ENCODE data around the gene DYRK3.
A peak's percentile ranks its signal among the peaks of the same experiment; 100 is the strongest.
"Not testable (repeated sequence)": the region's sequence is repeated elsewhere in the genome, so short reads cannot be mapped to it uniquely, and the experiment has no call there.

Gene DYRK3

DNA sequence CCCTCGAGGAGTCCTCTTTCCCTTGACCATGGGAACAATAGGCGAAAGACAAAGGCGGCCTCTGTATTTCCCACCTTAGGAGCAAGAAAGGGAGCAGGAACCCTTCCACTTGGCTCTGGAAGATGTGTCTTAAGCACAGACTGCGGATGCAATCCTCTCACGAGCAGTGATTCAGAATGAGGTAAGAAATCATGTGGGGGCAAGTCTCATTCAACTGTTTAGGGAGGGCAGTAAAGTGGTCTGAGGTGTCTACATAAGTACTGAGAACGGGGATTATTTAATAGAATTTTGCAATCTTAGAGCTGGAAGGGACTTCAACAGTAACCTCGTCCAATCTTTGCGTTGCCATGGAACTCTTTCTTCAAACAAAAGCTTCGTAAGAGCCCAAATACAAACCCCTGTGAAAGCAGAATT, 1.6 kb upstream of the DYRK3 start:
- no peak for DNase-seq

DNA sequence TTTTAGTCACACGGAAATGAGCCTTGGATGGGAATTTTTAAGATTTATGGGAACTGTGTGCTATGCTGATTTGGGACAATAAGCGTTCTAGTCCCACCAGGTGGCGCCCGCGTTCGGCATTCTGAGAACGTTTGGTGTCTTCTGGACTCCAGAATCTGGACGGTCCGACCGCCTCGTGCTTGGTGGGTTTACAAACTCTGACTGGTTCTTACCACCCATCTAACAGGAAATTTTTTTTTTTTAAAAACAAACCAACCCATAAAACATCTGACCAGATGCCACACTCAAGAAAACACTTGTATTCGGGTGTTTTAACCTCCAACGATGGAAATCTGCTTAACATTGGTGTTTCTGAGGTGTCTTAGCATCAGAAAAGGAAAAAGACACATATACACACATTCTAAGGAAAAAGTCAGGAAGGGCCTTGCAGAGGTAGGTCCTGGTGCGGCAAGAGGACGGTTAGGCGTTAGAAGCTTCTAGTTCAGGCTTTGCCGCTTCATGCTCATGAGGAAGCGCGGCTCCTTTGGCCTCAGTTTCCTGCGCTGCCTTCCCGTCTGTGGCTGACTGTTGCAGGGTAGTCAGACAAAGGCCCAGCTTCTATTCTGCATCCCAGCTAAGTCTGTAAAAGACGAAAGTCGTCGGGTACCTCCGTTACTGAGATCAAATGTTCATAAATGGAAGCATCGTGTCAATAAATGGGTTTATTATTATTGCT, 814 bp upstream of the DYRK3 start:
- peak; percentile 71 for DNase-seq

DNA sequence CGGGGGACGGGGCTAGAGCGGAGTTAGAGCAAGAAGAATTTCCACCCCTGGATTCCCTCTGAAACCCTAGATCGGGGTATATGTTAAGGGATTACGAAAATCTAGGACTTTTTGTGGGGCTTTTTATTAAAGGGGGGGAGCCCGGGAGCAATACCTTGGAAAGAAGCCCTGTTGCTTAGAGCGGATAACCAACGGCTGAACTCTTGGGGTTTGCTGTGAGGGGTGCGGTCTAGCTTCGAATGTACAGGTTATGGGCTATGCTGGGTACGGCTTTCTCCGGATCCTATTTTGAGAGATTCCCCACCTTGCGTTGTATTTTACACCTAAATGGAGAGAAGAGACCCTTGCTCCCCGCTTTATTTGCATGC, 626 bp downstream of the DYRK3 start:
- no peak for DNase-seq

DNA sequence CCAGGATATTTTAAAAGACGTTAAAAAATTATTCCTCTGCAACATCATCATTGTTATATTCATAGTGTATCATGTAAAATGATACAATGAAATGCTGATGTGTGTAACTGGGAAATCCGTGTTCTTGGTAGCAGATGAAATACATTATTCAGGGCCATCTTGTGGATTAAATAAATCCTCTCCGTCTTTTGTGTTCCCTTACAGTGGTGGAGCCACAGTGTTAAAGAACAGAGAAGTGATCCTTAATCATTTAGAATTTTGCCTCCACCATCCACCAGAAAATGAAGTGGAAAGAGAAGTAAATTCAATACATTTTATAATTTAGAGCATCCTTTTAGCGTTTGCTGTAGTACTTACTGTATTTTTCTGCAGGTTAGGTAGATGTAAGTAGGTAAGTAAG, 1.3 kb downstream of the DYRK3 start:
- no peak for DNase-seq

DNA sequence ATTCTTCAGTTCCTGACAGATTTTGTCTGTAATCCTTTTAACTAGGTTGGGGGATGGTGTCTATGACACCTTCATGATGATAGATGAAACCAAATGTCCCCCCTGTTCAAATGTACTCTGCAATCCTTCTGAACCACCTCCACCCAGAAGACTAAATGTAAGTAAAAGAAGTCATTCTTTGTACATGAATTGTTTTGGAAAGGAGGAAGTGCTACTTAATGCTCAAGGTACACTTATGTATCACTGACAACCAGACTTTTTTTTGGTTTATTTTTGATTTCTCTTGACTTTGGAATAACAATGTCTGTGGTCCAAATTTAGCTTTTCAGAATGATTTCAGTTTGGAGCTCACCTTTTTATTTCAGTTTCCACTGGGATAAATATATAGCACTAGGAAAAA, 2.3 kb downstream of the DYRK3 start:
- no peak for DNase-seq

DNA sequence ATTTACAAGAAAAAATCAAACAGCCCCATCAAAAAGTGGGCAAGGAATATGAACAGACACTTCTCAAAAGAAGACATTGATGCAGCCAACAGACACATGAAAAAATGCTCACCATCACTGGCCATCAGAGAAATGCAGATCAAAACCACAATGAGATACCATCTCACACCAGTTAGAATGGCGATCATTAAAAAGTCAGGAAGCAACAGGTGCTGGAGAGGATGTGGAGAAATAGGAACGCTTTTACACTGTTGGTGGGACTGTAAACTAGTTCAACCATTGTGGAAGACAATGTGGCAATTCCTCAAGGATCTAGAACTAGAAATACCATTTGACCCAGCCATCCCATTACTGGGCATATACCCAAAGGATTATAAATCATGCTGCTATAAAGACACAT, 6.7 kb downstream of the DYRK3 start:
- not testable (repeated sequence) for DNase-seq

DNA sequence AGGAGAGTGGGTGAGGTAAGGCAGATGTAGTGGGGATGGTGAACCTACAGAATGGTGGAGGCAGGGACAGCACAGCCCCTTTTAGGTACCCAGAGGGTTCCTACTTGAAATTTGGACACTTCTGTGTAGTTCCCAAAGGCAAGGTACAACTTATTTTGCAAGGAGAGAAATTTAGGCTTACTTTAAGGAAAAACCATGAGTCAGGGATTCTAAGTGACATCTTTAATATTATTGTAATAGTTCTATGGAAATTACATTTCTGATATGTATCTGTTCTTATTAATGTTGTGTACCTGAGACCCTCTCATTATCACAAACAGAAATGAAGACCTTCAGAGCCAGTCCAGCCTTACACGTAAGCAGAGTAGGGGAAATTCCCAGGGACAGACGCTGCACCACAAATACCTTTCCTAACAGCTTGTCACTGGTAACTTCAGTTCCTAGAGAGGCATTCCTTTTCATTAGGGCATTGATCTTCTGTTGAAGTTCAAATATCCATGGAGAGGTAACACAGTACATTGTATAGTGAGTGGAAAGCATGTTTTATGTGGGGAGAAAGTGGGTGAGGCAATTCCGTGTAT, 7.9 kb downstream of the DYRK3 start:
- no peak for DNase-seq

DNA sequence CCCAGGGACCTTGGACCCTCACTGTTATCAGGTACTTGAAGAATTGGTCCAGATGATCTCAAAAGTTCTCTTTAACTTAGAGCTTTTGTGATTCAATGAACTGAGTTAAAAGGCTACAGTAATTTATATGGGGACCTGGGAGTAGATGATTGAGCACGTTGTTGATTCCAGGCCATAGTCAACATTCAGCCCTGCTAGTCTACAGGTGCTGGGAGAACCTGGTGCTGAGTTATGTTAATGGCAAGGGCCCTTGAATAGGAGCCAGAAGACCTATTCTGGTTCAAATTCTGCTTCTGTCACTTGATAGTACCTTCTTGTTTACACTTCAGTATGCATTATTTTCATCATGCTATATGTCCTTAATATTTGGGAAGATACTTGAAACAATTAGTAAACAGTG, 11.2 kb downstream of the DYRK3 start:
- no peak for DNase-seq

DNA sequence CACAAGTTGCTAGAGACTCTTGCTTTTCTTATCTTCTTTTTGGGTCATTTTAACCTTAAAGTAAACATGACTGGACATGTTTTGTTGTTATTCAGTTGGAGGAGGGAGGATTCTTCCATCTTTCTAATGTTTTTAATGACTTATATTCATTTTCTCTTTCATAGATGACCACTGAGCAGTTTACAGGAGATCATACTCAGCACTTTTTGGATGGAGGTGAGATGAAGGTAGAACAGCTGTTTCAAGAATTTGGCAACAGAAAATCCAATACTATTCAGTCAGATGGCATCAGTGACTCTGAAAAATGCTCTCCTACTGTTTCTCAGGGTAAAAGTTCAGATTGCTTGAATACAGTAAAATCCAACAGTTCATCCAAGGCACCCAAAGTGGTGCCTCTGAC, 11.9 kb downstream of the DYRK3 start:
- DNase-seq: no peak

DNA sequence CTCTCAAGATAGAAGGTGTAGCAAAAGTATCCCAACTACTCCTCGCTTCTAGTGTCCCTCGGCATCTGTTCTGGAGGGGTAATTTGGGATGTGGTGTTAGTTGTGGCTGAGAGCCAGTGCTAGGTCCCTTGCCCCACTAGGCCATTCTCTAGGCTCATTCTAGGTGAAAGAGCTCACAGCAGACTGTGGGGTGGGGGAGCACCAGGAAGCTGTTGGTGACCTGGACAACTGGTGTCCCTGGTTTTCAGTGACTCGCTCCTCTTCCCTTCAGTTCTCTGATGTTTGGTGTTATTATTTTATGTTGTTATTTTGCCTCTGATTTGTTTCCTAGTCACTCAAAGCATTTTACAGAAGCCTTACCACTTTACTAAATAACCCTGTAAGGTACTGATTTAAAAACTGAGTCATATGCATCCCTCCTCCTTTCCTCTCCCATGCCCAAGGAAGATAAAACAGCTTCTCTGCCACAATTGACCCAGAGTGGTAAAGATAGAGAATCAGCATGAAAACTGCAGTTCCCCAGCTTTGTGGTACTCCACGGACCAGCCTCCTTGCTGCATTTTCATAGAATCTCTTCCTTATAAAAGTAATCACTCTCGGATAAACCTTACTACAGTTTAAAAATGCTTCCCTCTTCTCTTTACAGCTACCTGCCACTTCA, 14.1 kb downstream of the DYRK3 start:
- no peak for DNase-seq

DNA sequence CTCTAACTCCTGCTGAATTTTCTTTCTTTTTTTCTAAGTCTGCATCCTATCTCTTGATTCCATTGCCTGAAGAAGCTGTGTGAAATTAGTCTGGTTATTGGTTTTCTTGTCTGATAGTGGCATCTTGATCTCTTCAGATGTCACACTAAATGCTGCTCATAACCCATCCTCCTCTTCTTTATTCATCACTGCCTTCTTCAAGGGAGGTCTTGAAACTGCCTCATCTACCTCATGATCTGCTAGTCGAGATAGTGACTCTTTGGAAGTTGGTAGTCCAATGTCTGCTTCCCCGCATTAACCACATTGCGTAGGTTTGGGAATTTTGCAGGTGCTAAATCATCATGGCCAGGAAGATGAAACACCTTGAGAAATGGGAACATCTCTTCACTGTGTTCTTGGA, 15.7 kb downstream of the DYRK3 start:
- no peak for DNase-seq

DNA sequence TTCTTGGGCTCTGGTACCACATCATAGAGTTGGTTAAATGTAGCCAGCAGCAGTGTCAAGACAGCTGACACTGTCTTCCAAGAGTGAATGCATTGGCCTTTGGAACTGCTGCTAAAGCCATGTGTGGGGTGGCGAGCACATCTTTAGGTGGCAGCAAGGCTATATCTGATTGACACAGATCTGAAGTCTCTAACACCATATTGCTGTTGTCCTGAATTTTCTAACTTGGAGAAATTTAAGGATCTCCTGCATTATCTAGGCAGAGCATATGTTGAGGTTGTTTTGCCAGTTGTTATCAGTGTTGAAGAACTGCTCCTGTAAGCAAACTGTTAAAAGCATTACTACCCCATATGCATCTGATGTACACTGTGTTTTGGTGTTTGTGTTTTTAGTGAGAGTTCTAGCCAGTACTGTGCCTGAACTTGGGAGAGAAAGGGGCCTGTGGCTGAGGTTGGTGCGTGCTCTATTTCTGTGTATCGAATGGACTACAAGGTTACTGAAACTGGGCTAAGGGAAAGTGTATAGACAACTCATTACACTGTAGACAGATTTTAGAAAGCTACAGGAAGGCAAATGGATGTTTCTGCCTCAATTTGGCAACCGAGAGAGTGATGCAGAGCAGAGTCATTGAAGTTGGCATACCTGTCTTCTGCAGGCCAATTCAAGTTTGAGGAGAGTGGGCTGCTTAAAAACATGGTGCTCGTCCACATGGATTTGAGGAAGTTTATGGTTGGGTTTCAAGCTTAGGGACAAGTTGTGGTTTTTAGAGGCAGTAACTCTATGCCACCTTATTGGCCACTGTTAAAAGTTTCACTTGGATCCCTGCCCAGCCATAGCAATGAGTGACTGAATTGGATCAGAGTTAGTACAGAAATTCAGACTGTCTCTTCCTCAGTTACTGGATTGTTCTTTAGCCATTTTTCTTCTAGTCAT, 16.9 kb downstream of the DYRK3 start:
- DNase-seq: no peak

DNA sequence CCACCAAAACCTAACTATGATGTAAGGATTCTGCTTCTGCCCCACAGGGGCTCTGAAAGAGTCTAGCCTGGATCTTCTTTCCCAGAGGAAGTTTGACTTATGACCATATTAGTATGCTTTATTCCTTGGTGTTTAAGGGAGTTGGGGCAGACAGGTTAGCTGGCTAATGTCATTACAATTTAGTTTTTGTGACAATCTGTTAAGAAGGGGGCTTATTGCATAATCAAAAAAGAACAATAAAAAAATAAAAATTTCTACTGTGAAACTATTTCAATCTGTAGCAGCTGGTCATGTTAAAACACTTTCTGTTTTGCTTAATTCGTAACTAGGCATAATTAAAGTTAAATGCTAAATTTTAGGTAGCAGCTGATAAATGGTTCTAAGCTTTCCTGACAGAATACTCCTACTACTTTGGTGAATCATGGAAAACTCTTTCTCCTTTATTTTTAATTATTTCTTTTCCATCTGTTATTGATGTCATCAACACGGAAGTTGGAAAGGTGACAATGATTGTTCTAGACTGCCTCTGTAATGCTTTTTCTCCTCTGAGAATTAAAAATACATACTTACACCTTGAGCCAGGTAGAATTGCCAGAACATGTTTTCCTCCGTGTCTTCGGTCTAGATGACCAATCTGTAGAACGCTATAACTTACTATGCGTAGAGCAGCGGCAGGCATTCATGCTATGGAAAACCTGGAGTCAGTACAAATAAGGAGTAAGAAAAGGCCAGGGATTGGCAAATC, 18.6 kb downstream of the DYRK3 start:
- DNase-seq: no peak

DNA sequence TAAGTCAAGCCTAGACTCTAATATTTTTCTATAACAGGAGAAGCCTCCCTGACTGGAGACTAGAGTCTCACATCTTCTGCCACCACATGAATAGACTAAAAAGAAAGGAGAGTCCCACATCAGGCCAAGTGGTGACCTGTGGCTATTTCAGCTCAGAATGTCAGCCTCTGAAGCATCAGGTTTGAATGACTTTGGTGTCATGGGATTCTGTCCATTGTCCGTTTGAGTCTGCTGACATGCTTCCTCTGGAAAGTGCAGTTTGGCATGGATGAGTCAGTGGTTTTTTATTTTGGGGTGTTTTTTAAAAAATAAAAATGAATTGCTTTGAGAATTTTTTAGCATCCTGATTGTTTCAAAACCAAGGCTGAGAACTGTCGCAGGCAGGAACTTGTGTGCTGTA, 19.5 kb downstream of the DYRK3 start:
- no peak for DNase-seq

DNA sequence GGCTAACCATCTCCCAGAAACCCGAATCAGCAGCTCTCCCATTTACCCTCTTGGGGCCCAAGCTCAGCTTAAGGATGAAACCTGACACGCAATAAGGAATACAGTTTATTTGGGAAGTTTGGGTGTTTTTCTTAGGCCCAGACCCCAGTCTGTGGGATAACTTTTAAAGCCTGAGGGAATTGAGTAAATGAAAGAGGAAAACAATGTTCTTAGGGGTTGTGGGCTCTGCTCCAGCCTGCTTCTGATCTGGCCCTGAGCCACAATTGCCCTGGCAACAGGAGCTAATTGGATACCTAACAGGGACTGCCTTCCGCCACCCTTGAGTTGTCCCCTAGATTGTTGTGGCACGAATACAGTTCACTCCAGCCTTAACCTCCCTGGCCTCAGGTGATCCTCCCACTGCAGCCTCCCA, 20.1 kb downstream of the DYRK3 start:
- no peak for DNase-seq

DNA sequence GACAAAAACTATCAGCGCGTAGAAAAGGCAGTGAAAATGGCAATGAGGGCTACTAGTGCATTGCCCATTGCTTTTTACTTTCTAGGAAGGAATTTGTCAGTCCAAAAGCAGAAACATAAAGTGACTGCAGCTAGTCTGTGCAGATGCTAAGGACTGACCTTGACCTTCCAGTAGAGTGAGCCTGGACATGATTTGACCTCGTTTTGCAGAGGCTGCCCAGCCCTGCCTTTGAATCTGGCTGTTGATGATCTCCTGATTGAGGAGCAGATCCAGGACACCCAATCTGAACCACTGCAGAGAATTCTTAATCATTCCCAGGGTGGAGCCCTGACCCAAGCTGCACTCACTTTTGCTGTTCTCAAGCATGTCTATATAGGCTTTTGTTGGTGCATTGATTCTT, 21.6 kb downstream of the DYRK3 start:
- no peak for DNase-seq

DNA sequence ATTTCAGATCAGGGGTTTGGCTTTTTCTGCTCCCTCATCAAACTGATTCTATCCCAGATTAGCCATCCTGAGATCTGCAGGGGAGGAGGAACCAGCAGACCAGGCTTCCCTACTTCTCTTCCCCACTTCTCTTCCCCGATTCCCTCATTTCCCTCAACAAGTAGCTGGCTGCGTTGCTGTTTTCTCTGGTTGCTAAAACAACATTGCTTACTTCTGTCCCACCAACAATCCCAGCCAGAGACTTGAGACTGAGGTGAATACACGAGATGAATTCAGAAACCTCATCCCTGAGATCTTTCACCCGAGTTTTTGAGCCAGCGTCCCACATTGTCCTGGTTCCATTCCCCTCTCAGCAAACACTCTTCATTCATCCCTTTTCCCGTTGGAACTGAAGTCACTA, 22.4 kb downstream of the DYRK3 start:
- DNase-seq: no peak

DNA sequence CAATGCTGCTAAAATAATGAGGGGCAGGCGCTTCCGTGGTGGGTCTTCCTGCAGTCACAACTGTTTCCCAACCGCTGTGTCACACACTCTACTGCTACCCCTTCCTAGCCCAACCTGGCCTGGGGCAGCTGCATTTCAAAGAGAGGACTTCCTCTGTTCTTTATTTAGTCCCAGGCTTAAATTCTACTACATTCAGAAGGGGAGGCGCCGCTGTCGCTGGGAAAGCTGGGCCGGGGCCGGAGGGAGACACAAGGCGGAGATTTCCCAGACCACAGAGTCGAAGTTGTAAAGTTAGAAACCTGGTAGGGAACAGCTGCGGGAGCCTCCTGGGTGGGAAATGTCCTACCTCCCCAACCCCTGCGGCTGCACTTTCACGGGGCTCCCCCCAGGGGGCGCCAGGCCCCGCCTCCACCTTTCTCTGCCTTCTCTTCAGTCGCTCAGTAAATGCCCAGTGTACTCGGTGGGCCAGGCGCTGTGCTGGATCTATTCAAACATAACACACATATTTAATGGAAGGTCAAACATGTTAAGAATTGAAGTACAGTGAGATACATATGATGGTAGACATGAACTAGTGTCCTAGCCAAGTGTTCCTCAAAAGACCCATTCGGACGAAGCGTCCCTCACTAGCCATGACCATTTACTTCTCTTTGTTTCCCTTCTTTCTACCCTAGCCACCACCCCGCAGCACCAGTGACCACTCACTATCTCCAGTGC, 23.1 kb downstream of the DYRK3 start:
- DNase-seq: peak; percentile 49

DNA sequence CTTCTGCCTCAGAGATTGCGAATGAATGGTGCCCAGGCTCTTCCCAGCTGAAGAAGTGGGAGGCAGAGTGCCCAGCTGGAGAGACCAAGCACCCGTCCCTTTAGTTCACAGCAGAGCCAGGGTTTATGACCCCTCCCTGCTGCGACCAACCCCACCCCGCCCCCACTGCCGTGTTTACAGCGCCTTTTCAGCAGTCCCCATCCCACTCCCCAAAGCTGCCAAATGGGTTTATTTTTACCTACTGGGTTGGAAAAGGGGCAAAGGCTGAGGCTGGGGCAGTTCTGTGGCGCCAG, 23.6 kb downstream of the DYRK3 start:
- DNase-seq: no peak

DNA sequence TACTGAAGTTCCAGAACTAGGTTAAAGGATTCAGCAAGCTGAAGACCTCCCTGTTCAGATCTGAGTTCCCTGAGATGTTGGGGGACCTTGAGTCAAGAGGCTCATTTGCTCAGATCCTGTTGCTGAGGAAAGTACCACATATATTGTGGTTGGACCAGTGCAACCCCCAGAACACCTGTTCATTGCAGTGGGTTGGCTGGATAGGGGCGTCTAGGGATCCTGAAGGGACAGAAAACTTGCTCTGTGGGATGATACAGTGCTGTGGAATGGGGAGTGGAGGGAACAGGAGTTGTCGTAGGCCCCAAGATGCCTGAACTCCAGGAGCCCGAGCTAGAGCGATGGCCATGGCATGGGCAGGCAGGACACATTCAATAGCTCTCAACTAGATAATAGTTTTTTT, 24.8 kb downstream of the DYRK3 start:
- no peak for DNase-seq

DNA sequence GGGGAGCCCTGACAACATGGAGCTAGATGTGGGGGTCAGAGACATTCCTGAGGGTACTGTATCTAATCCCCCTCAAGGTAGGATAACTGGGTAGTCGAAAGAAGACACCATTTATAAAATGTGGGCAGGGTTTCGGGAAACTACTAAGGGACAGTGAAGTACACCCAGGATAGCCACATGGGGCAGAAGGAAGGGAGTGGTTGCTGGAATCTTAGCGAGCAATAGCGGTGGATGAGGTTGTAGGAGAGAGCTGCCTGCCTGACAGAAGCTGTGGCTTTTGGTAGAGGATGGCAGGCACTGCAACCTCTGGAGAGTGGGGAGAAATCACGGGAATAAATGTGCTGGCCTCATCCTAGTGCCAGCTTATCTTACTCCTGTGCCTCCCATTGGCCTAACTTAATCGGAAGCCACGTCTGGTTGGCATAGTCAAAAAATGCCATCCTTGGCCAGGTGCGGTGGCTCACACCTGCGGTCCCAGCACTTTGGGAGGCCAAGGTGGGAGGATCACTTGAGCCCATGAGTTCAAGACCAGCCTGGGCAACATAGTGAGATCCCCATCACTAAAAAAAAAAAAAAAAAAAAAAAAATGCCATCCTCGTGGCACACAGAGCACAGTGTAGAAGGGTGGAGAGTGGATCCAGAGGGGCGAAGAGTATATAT, 26.0 kb downstream of the DYRK3 start:
- DNase-seq: no peak
